NCI-H524 treated with DMSO at 0.1 percent for 48 hours (cell line): ENCODE data around the gene KCNH6.

Source experiments
- DNase-seq: peaks from one replicate; lab custom pipeline; 2025; lab: John Stamatoyannopoulos, UW

KCNH6 gene, protein sequence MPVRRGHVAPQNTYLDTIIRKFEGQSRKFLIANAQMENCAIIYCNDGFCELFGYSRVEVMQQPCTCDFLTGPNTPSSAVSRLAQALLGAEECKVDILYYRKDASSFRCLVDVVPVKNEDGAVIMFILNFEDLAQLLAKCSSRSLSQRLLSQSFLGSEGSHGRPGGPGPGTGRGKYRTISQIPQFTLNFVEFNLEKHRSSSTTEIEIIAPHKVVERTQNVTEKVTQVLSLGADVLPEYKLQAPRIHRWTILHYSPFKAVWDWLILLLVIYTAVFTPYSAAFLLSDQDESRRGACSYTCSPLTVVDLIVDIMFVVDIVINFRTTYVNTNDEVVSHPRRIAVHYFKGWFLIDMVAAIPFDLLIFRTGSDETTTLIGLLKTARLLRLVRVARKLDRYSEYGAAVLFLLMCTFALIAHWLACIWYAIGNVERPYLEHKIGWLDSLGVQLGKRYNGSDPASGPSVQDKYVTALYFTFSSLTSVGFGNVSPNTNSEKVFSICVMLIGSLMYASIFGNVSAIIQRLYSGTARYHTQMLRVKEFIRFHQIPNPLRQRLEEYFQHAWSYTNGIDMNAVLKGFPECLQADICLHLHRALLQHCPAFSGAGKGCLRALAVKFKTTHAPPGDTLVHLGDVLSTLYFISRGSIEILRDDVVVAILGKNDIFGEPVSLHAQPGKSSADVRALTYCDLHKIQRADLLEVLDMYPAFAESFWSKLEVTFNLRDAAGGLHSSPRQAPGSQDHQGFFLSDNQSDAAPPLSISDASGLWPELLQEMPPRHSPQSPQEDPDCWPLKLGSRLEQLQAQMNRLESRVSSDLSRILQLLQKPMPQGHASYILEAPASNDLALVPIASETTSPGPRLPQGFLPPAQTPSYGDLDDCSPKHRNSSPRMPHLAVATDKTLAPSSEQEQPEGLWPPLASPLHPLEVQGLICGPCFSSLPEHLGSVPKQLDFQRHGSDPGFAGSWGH

GRCh38 chr17:63523253-63523855 is at the start of gene KCNH6:
Gene KCNH6 (plus strand): TSS chr17:63523358. CDS start chr17:63523414, 56 bp downstream.
- no peak for DNase-seq

DNA sequence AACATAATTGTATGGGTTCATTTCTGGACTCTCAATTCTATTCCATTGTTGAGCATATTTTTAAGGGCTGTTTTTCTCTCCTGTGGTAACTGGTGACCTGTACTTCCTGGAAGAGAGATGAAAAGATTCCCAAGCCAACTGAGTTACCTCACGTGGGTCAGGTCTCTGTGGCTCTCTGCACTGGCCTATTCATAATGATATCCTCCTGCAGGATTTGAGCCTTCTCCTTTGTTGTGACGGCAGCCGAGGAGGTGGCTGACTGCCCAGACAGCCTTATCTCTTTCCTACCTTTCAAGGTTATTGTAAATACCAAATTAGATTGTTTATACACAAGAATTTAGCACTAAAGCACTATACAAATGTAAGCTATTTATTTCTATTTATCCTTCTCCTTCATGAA is 49.0 kb upstream of the KCNH6 start:
- DNase-seq = no peak

- no peak for DNase-seq
These were observed 48.3 kb upstream of the KCNH6 start for GRCh38 chr17:63474586-63475460.

- DNase-seq = no peak
These were observed 47.4 kb upstream of the KCNH6 start for GRCh38 chr17:63475491-63476412.

GRCh38 chr17:63476459-63476853 is 46.7 kb upstream of the KCNH6 start:
- DNase-seq = no peak

DNA sequence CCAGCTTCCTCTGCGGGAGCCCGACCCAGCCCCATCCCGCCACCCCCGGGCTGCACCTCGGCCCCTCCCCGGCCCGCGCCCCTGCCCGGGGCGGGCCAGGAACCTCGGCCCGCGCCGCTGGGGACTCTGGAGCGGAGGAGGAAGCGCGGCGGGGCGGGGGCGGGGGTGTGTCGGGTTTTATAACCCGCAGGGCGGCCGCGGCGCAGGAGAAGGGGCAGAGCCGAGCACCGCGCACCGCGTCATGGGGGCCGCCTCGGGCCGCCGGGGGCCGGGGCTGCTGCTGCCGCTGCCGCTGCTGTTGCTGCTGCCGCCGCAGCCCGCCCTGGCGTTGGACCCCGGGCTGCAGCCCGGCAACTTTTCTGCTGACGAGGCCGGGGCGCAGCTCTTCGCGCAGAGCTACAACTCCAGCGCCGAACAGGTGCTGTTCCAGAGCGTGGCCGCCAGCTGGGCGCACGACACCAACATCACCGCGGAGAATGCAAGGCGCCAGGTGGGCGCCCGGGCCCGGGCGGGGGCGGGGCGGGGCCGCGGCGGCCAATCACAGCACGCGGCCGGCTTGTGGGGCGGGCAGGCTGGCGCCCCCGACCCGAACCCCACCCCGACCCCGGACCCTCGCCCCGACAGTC is 46.2 kb upstream of the KCNH6 start, which contains the start of gene ACE:
Gene ACE, plus strand, starts transcription at position 208 of the 626 bp plus-strand sequence. Its CDS starts 34 bp downstream, at position 242.
- peak; percentile 50 for DNase-seq

DNA sequence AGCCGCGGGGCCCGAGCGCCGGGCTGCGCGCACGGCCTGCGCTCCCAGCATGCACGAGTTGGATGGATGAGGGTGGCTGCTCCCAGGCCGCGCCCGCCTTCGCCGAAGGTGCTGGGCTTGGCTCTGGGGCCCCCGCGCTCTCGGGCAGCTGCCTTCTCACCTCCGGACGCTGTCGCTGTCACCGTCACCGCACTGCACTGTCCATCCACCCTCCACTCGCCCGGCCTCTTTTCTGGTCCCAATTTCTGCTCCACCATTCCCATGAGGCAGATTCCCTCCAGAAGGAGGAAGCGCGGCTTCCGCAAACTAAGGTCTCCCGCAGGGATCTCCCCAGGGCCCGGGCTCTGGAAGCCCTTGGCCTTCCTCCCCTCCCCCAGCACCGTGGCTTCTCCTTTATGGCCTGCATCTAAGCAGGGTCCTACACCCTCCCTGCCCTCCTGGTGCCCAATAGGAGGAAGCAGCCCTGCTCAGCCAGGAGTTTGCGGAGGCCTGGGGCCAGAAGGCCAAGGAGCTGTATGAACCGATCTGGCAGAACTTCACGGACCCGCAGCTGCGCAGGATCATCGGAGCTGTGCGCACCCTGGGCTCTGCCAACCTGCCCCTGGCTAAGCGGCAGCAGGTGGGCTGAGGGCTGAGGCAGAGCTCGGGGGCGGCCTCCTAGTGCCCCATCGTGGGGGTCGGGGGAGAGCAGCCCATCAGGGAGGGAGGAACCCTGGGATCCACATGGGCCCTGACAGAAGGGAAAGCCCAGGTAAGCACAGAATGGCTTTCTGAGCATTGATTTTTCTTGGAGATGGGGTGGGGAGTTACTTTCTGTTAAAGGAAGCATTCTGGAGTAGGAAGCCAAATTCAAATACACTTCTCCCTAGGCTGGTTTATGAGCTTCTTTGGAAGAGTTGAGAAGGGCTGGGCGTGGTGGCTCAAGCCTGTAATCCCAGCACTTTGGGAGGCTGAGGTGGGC is 45.4 kb upstream of the KCNH6 start:
- no peak for DNase-seq

GRCh38 chr17:63478814-63479494 is 44.2 kb upstream of the KCNH6 start:
- DNase-seq = peak; percentile 18

- DNase-seq = no peak
These were observed 43.5 kb upstream of the KCNH6 start for GRCh38 chr17:63479495-63480184.

DNA sequence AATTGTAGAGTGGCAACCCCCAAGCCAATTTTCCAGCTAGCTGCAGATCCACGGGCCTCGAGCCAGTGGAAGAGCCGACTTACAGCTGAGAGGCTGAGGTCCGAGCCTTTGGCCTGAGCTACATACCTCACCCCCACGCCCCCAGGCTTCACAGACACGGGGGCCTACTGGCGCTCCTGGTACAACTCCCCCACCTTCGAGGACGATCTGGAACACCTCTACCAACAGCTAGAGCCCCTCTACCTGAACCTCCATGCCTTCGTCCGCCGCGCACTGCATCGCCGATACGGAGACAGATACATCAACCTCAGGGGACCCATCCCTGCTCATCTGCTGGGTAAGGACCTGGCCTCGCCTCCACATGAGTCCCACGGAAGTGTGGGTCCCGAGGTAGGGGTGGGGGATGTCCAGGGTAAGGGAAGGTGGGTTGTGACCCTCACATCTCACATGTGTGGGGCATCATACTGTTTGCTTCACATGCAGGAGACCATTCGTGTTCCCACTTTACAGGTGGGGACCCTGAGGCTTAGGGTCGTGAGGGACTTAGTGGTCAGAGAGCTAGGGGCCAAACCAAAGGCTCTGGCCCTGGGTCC is 42.9 kb upstream of the KCNH6 start:
- DNase-seq = no peak

DNA sequence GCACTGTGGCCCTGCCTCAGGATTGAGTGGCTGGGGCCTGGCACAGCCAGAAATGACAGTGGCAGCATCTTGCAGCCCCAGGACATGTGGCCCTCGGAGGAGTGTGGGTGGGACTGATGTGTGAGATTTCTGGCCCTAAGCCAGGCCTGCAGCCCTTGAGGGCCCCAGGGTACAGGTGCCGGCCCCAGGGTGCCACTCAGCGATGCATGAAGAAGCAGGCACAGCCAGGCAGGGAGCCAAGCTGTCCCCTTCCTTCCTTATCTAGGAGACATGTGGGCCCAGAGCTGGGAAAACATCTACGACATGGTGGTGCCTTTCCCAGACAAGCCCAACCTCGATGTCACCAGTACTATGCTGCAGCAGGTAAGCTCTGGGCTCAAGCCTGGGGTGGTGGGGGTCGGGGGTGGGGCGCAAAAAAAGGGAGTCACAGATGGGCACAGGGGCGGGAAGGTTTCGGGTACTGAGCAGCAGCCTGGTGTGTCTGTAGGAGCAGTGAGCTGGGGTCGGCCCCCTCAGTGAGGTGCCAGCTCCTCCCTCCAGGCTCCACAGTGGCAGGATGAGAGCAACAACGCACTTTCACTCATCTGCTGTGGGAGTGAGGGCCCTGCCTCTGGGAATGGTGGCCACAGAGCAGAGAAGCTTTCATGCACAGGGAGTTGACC is 42.2 kb upstream of the KCNH6 start:
- DNase-seq = peak; percentile 97

GRCh38 chr17:63481488-63481870 is 41.7 kb upstream of the KCNH6 start:
- no peak for DNase-seq

- DNase-seq = no peak
These were observed 40.6 kb upstream of the KCNH6 start for GRCh38 chr17:63482509-63482908.

GRCh38 chr17:63483038-63483437 is 40.1 kb upstream of the KCNH6 start:
- no peak for DNase-seq

GRCh38 chr17:63483655-63484575 is 39.2 kb upstream of the KCNH6 start:
- no peak for DNase-seq
